Measurements from ENCODE around the gene METTL16.

GRCh38 chr17:2366747-2367494, 144.8 kb downstream of the METTL16 start:
- TF ChIP-seq CTCF (IDR thresholded peaks at IDR 0.05), result no peak
- no peak for TF ChIP-seq POLR2A (IDR thresholded peaks at IDR 0.05)

Data from heart left ventricle (tissue), 13 donors.